Adrenal gland (tissue), 12 donors: Measurements from ENCODE around the gene EFCAB12. TPM values are rescaled to one million over a fixed set of nuclear protein-coding genes. Genes with fewer than 3 reads are reported as not detected.

ENCODE experiments used
- DNase-seq, 7 donors: peaks; one replicate each; pipeline ENCODE4 v3.0.0-alpha.2; 2019 to 2020
- H3K27ac ChIP-seq, 5 donors: fragments of 200-600 bp; sonication (generic) in 4 of 5; 1 replicate in 3 of 5; 2 replicates in 2 of 5; pipeline versions ENCODE4 v1.5.1 to v1.8.0; 2016 to 2020; ENCODE audit warnings: mild to moderate bottlenecking in 1 of 5
- H3K27me3 ChIP-seq: fragments of 200-600 bp; 2 replicates; pipeline ENCODE4 v1.8.0; 2021
- H3K36me3 ChIP-seq, 2 donors: fragments of 200-600 bp; replicated peaks in 1 of 2; 1 replicate in 1 of 2; 2 replicates in 1 of 2; pipeline versions ENCODE4 v1.5.1 to v1.8.0; 2018 to 2022
- H3K4me1 ChIP-seq, 2 donors: fragments of 200-600 bp; replicated peaks in 1 of 2; 1 replicate in 1 of 2; 2 replicates in 1 of 2; pipeline versions ENCODE4 v1.5.1 to v1.8.0; 2018 to 2021
- H3K4me3 ChIP-seq, 4 donors: fragments of 200-600 bp; sonication (generic) in 3 of 4; one replicate each; pipeline ENCODE4 v1.5.1; 2016 to 2018
- H3K9me3 ChIP-seq, 3 donors: fragments of 200-600 bp; sonication (generic) in 1 of 3; replicated peaks in 1 of 3; 1 replicate in 2 of 3; 2 replicates in 1 of 3; pipeline versions ENCODE4 v1.5.1 to v1.8.0; 2016 to 2021
- POLR2A ChIP-seq, 2 donors: fragments of 450-650 bp; IDR thresholded peaks; one replicate each; pipeline ENCODE4 v1.6.1; 2017; ENCODE audit warnings: antibody characterized with exemption in 2 of 2, mild to moderate bottlenecking in 2 of 2, moderate library complexity in 1 of 2
- WGBS, 4 donors: extraction: QIAGEN DNeasy Blood & Tissue Kit in 2 of 4; methylation state at CpG; one replicate each; pipeline versions ENCODE4 v1.1.5 to v1.1.7; 2013 to 2017; 5-methylcytosine and 5-hydroxymethylcytosine counted together
- intact Hi-C, 2 donors: fragments of 100-400 bp; cut with DNase I; formaldehyde crosslinking; loops; one replicate each; pipeline versions ENCODE4 v1.14.1 to v1.15.0; 2022 to 2023
- polyA plus RNA-seq, 3 donors: library from polyadenylated mRNA; stranded (reverse); fragments of 200-250 nt in 2 of 3; fragments of 350-450 nt in 1 of 3; fragmentation: Illumina TruSeq in 1 of 3; extraction: RNeasy Lipid Tissue Mini Kit (QIAGEN cat#74804) in 1 of 3; gene quantifications; one replicate each; pipeline ENCODE4 v1.2.3, GENCODE V29; 2013 to 2014
- total RNA-seq, 9 donors: library from RNA; depleted of rRNA in 4 of 9; stranded (reverse); fragments of >200 nt in 4 of 9; fragments of 120-200 nt in 1 of 9; fragmentation: NEBNext Ultra II Directional in 1 of 9; extraction: Animal tissue kit (Norgen Biotek cat#: 25700) in 1 of 9; gene quantifications; one replicate each; pipeline versions ENCODE4 v1.1.0 to v1.2.4, GENCODE V29; 2013 to 2023
- TF ChIP-seq, protein P1 (sequence below), 6 experiments: fragments of 450-650 bp in 4 of 6; fragments of 200-600 bp in 2 of 6; sonication (generic) in 1 of 6; IDR thresholded peaks; 1 replicate in 5 of 6; 2 replicates in 1 of 6; pipeline versions ENCODE4 v1.5.1 to v1.8.0; 2016 to 2021; ENCODE audit warnings: antibody characterized with exemption in 6 of 6, mild to moderate bottlenecking in 2 of 6, moderate library complexity in 1 of 6
- donor health status: healthy with polysubstance abuse.
- donor health status: Bipolar disorder and iron deficiency.
- donor health status: DM: yes; HTN: yes; CAD: no.
- donor health status: DM: no; HTN: no; CAD: no.
- donor health status: DM: no; HTN: no; CAD: no.
- donor health status: DM: yes; HTN: yes; CAD: no.

The EFCAB12 gene
- total and polyA plus RNA-seq, 12 donors = 0.17 to 3.9 (median 0.41) TPM; not detected in 1

DNA sequence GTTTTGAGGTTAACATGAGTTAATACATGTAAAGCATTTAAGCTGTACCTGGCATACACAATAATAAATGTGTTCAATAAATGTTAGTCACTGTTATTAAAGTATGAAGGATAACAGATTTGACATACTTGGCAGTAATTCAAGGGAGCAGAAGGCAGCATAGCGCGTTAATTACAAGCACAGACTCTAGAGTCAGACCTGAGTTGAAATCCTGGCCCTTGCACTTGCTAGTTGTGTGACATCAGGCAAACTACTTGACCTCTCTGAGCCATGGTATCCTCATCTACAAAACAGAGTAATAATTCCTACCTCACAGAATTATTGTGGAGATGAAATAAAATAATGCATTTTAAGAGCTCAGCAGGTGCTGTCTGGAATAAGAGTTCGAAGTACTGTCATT is 17.0 kb upstream of the EFCAB12 start:
- WGBS, 4 donors = 56 to 76% (median 73%) methylated on average over 3 of the region's 3 CpGs
- Histone ChIP-seq H3K4me3 (no peak overlapping the region), H3K36me3 (no peaks in the 10 kb centered on the region), H3K4me1 (peaks cover 10 to 44% of the 10 kb centered on the region in 2 donors), H3K27me3 (no peaks in the 10 kb centered on the region), H3K9me3 (no peaks in the 10 kb centered on the region), H3K27ac (no peak overlapping the region)
- intact Hi-C loops = no loop called here
- no peak for DNase-seq
- no peak for TF ChIP-seq POLR2A (IDR thresholded peaks at IDR 0.05)
- TF ChIP-seq, protein P1, sequence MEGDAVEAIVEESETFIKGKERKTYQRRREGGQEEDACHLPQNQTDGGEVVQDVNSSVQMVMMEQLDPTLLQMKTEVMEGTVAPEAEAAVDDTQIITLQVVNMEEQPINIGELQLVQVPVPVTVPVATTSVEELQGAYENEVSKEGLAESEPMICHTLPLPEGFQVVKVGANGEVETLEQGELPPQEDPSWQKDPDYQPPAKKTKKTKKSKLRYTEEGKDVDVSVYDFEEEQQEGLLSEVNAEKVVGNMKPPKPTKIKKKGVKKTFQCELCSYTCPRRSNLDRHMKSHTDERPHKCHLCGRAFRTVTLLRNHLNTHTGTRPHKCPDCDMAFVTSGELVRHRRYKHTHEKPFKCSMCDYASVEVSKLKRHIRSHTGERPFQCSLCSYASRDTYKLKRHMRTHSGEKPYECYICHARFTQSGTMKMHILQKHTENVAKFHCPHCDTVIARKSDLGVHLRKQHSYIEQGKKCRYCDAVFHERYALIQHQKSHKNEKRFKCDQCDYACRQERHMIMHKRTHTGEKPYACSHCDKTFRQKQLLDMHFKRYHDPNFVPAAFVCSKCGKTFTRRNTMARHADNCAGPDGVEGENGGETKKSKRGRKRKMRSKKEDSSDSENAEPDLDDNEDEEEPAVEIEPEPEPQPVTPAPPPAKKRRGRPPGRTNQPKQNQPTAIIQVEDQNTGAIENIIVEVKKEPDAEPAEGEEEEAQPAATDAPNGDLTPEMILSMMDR (IDR thresholded peaks at IDR 0.05) = no peak

DNA sequence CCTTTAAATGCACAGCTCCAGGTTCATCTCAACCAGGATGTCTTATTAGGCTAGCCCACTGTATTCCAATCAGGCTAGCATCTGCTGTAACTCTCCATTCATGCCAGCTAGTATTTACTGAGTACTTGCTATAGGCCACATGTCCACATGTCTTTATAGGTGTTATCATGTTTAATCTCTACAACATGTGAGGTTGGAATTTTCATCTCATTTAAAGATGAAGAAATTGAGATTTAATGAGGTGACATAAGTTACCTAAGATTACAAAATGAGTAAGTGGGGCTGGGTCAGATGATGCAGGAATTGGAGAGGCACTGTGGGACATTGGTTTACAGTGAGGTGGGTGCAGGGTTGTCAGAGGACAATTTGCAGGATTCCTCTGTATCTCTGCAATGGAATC is 14.5 kb upstream of the EFCAB12 start:
- DNase-seq = no peak
- Histone ChIP-seq H3K27me3 (no peaks in the 10 kb centered on the region), H3K36me3 (no peaks in the 10 kb centered on the region), H3K4me1 (peaks cover 10 to 57% of the 10 kb centered on the region in 2 donors), H3K27ac (peak overlapping the region in 2 of 5 donors; percentile 19 to 94), H3K4me3 (no peak overlapping the region), H3K9me3 (no peaks in the 10 kb centered on the region)
- intact Hi-C loops = no loop called here
- TF ChIP-seq, protein P1 (IDR thresholded peaks at IDR 0.05) = no peak
- TF ChIP-seq POLR2A (IDR thresholded peaks at IDR 0.05) = no peak

DNA sequence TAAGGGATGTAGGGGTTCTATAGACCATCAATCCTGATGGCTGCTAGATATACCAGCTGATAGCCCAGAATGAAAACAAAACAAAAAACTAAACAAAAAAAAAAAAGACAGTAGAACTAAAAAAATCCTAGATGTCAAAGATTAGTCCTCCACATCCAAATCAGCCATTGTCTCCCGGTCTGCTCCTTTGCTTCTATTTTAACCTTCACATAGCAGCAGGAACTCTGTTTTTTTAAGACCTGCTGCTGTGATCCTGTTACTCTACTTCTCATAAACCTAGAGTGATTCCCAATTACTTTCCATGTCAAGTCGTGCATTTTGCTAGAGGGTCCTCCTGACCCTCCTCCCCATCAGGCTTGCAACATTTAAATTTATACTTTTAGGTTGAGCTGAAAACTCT is 14.1 kb upstream of the EFCAB12 start:
- Histone ChIP-seq H3K4me1 (peaks cover 10 to 62% of the 10 kb centered on the region in 2 donors), H3K36me3 (peaks cover 0 to 4% of the 10 kb centered on the region in 2 donors), H3K4me3 (no peak overlapping the region), H3K27ac (peak overlapping the region in 1 of 5 donors; percentile 94), H3K9me3 (no peaks in the 10 kb centered on the region), H3K27me3 (no peaks in the 10 kb centered on the region)
- 62 to 67% (median 64%) methylated on average over 2 of the region's 2 CpGs for WGBS, 4 donors
- intact Hi-C loops = no loop called here
- TF ChIP-seq, protein P1 (IDR thresholded peaks at IDR 0.05) = no peak
- TF ChIP-seq POLR2A (IDR thresholded peaks at IDR 0.05) = no peak
- no peak for DNase-seq

DNA sequence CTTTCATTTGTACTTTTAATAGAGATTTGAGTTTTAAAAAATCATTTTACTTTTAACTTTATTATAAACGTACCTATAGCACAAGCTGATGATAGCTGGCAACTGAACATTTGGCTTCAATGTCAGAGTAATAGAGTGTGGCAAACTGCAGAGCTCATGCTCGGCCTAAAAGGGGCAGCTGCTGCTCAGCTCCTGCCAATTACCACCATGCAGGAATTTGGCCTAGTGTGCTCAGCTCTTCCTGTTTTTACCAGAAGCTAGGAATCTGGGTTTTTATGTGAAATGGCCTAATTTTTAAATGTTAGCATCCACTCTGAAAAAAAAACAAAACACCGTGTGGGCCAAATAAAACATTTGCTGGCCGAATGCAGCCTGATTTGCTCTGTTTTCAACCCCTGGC is 13.3 kb upstream of the EFCAB12 start:
- TF ChIP-seq POLR2A (IDR thresholded peaks at IDR 0.05) = no peak
- TF ChIP-seq, protein P1 (IDR thresholded peaks at IDR 0.05) = no peak
- Histone ChIP-seq H3K27me3 (no peaks in the 10 kb centered on the region), H3K4me1 (peaks cover 10 to 63% of the 10 kb centered on the region in 2 donors), H3K4me3 (peak overlapping the region in 1 of 4 donors; percentile 68), H3K27ac (peak overlapping the region in 3 of 5 donors; percentile 87 to 99 (median 94)), H3K9me3 (no peaks in the 10 kb centered on the region), H3K36me3 (peaks cover 0 to 11% of the 10 kb centered on the region in 2 donors)
- intact Hi-C loops = no loop called here
- peak in 1 of 7 donors; percentile 33 for DNase-seq
- 26 to 39% (median 33%) methylated on average over 4 of the region's 4 CpGs for WGBS, 4 donors
